Mesendoderm (in vitro differentiated cells): Measurements from ENCODE around the gene STARD9.
A peak's percentile ranks its signal among the peaks of the same experiment; 100 is the strongest.

Experiments used
- DNase-seq: peaks from one replicate; pipeline ENCODE4 v3.0.0; 2013
- H2AK5ac ChIP-seq: 2 replicates; pipeline ENCODE4 v1.6.1; 2013; ENCODE audit warnings: low read length, inconsistent platforms
- H2BK120ac ChIP-seq: 2 replicates; pipeline ENCODE4 v1.6.1; 2013; ENCODE audit warnings: low read depth, mild to moderate bottlenecking, low read length, moderate library complexity, mixed read lengths
- H2BK15ac ChIP-seq: replicated peaks from 2 replicates; pipeline ENCODE4 v1.6.1; 2013; ENCODE audit warnings: low read depth, mild to moderate bottlenecking, moderate library complexity
- H2BK5ac ChIP-seq: 2 replicates; pipeline ENCODE4 v1.6.1; 2013; ENCODE audit warnings: low read length, inconsistent platforms
- H3K18ac ChIP-seq: 2 replicates; pipeline ENCODE4 v1.6.1; 2013; ENCODE audit warnings: mild to moderate bottlenecking, low read length, mixed read lengths
- H3K23ac ChIP-seq: one replicate; pipeline ENCODE4 v1.6.1; 2013; ENCODE audit warnings: low read length
- H3K27ac ChIP-seq: 2 replicates; pipeline ENCODE4 v1.5.1; 2013; ENCODE audit warnings: low read depth, mild to moderate bottlenecking, inconsistent platforms, low read length, moderate library complexity
- H3K27me3 ChIP-seq: 2 replicates; pipeline ENCODE4 v1.6.1; 2013; ENCODE audit warnings: low read length, control low read depth, mild to moderate bottlenecking, inconsistent platforms; ENCODE audit not compliant: insufficient read depth, poor library complexity
- H3K36me3 ChIP-seq: 2 replicates; pipeline ENCODE4 v1.6.1; 2013; ENCODE audit warnings: low read length, inconsistent platforms; ENCODE audit not compliant: control insufficient read depth, insufficient read depth
- H3K4ac ChIP-seq: one replicate; pipeline ENCODE4 v1.6.1; 2013; ENCODE audit warnings: low read depth, mild to moderate bottlenecking, low read length, moderate library complexity
- H3K4me1 ChIP-seq: 2 replicates; pipeline ENCODE4 v1.6.1; 2013; ENCODE audit warnings: low read depth, low read length, inconsistent platforms; ENCODE audit not compliant: control insufficient read depth
- H3K4me2 ChIP-seq: 2 replicates; pipeline ENCODE4 v1.6.1; 2013; ENCODE audit warnings: low read length
- H3K4me3 ChIP-seq: 2 replicates; pipeline ENCODE4 v1.5.1; 2013; ENCODE audit warnings: mild to moderate bottlenecking, low read length
- H3K56ac ChIP-seq: one replicate; pipeline ENCODE4 v1.6.1; 2013; ENCODE audit warnings: low read length
- H3K79me1 ChIP-seq: 2 replicates; pipeline ENCODE4 v1.6.1; 2013; ENCODE audit warnings: low read length, inconsistent platforms
- H3K79me2 ChIP-seq: 2 replicates; pipeline ENCODE4 v1.6.1; 2013; ENCODE audit warnings: mild to moderate bottlenecking, low read length; ENCODE audit not compliant: control insufficient read depth, insufficient read depth
- H3K9ac ChIP-seq: 2 replicates; pipeline ENCODE4 v1.6.1; 2013; ENCODE audit warnings: low read length, inconsistent platforms
- H4K5ac ChIP-seq: one replicate; pipeline ENCODE4 v1.6.1; 2013; ENCODE audit warnings: low read length
- H4K8ac ChIP-seq: one replicate; pipeline ENCODE4 v1.6.1; 2013; ENCODE audit warnings: low read depth, mild to moderate bottlenecking, control low read depth, low read length, moderate library complexity
- WGBS: extraction: QIAGEN DNeasy Blood & Tissue Kit; methylation state at CpG from one replicate; pipeline ENCODE4 v1.1.7; 2013; ENCODE audit warnings: low lambda C conversion rate, missing lambda C conversion rate; ENCODE audit not compliant: insufficient coverage; ENCODE audit errors: extremely low coverage; 5-methylcytosine and 5-hydroxymethylcytosine counted together

STARD9 gene

GRCh38 chr15:42612367-42612912 is 37.0 kb downstream of the STARD9 start:
- Histone ChIP-seq H2BK5ac (no peak overlapping the region), H3K79me1 (no peaks in the 10 kb centered on the region), H3K4me3 (no peak overlapping the region), H3K27ac (no peak overlapping the region), H3K27me3 (no peaks in the 10 kb centered on the region), H3K4ac (no peak overlapping the region), H2BK15ac (no peak overlapping the region), H2BK120ac (no peak overlapping the region), H3K4me1 (no peaks in the 10 kb centered on the region), H3K56ac (no peak overlapping the region), H3K23ac (no peak overlapping the region), H3K18ac (no peak overlapping the region), H4K8ac (no peak overlapping the region), H2AK5ac (no peak overlapping the region), H3K79me2 (no peaks in the 10 kb centered on the region), H3K36me3 (no peaks in the 10 kb centered on the region), H4K5ac (no peak overlapping the region), H3K4me2 (no peak overlapping the region), H3K9ac (no peak overlapping the region)
- WGBS = no CpG with 5 or more reads among the region's 8 CpGs
- DNase-seq = no peak

GRCh38 chr15:42616107-42616506 is 40.7 kb downstream of the STARD9 start:
- Histone ChIP-seq H3K9ac (no peak overlapping the region), H3K4me3 (no peak overlapping the region), H3K4ac (no peak overlapping the region), H3K79me1 (no peaks in the 10 kb centered on the region), H2BK120ac (no peak overlapping the region), H3K23ac (no peak overlapping the region), H3K4me1 (peaks cover 5% of the 10 kb centered on the region), H3K18ac (no peak overlapping the region), H3K27me3 (no peaks in the 10 kb centered on the region), H4K8ac (no peak overlapping the region), H3K4me2 (no peak overlapping the region), H2BK5ac (no peak overlapping the region), H3K36me3 (no peaks in the 10 kb centered on the region), H2BK15ac (no peak overlapping the region), H3K79me2 (no peaks in the 10 kb centered on the region), H4K5ac (no peak overlapping the region), H3K56ac (no peak overlapping the region), H2AK5ac (no peak overlapping the region), H3K27ac (no peak overlapping the region)
- DNase-seq = no peak
- no CpG with 5 or more reads among the region's 2 CpGs for WGBS

GRCh38 chr15:42619656-42620371 is 44.4 kb downstream of the STARD9 start:
- peak; percentile 59 for DNase-seq
- H2BK15ac ChIP-seq = no peak overlapping the region
- no peaks in the 10 kb centered on the region for H3K27me3 ChIP-seq
- peaks cover 5% of the 10 kb centered on the region for H3K4me1 ChIP-seq
- no peak overlapping the region for H4K5ac ChIP-seq
- no peak overlapping the region for H3K4me2 ChIP-seq
- no peak overlapping the region for H2BK120ac ChIP-seq
- no CpG with 5 or more reads among the region's 4 CpGs for WGBS
- no peaks in the 10 kb centered on the region for H3K36me3 ChIP-seq
- no peak overlapping the region for H3K56ac ChIP-seq
- no peak overlapping the region for H2BK5ac ChIP-seq
- H3K23ac ChIP-seq = no peak overlapping the region
- H3K79me1 ChIP-seq = no peaks in the 10 kb centered on the region
- no peak overlapping the region for H3K4ac ChIP-seq
- no peaks in the 10 kb centered on the region for H3K79me2 ChIP-seq
- H3K4me3 ChIP-seq = no peak overlapping the region
- no peak overlapping the region for H2AK5ac ChIP-seq
- no peak overlapping the region for H4K8ac ChIP-seq
- H3K9ac ChIP-seq = no peak overlapping the region
- H3K27ac ChIP-seq = no peak overlapping the region
- no peak overlapping the region for H3K18ac ChIP-seq

GRCh38 chr15:42621386-42621785 is 46.0 kb downstream of the STARD9 start:
- Histone ChIP-seq H3K79me2 (no peaks in the 10 kb centered on the region), H2BK120ac (no peak overlapping the region), H3K79me1 (no peaks in the 10 kb centered on the region), H3K4me3 (no peak overlapping the region), H3K18ac (no peak overlapping the region), H3K9ac (no peak overlapping the region), H2BK5ac (no peak overlapping the region), H3K23ac (no peak overlapping the region), H3K56ac (no peak overlapping the region), H4K5ac (no peak overlapping the region), H3K4me2 (no peak overlapping the region), H3K36me3 (no peaks in the 10 kb centered on the region), H3K4ac (no peak overlapping the region), H3K27me3 (no peaks in the 10 kb centered on the region), H2BK15ac (no peak overlapping the region), H3K27ac (no peak overlapping the region), H2AK5ac (no peak overlapping the region), H3K4me1 (peaks cover 5% of the 10 kb centered on the region), H4K8ac (no peak overlapping the region)
- no CpG with 5 or more reads among the region's 1 CpG for WGBS
- DNase-seq = no peak

GRCh38 chr15:42621996-42622925 is 46.9 kb downstream of the STARD9 start:
- no CpG with 5 or more reads among the region's 6 CpGs for WGBS
- Histone ChIP-seq H2AK5ac (no peak overlapping the region), H3K79me1 (no peaks in the 10 kb centered on the region), H3K4me2 (no peak overlapping the region), H2BK15ac (no peak overlapping the region), H3K9ac (no peak overlapping the region), H3K27me3 (no peaks in the 10 kb centered on the region), H2BK120ac (no peak overlapping the region), H3K4me1 (peaks cover 5% of the 10 kb centered on the region), H3K18ac (no peak overlapping the region), H3K27ac (no peak overlapping the region), H3K4ac (no peak overlapping the region), H3K23ac (no peak overlapping the region), H3K79me2 (no peaks in the 10 kb centered on the region), H3K36me3 (no peaks in the 10 kb centered on the region), H2BK5ac (no peak overlapping the region), H4K8ac (no peak overlapping the region), H3K4me3 (no peak overlapping the region), H4K5ac (no peak overlapping the region), H3K56ac (no peak overlapping the region)
- DNase-seq = no peak
